Calu3 (cell line): ENCODE measurements around the gene SLAMF1. TPM values are rescaled to one million over a fixed set of nuclear protein-coding genes. Genes with fewer than 3 reads are reported as not detected.
"Not testable (repeated sequence)": the region's sequence is repeated elsewhere in the genome, so short reads cannot be mapped to it uniquely, and the experiment has no call there.

Experiments
- BruUV-seq: library from RNA; stranded (reverse); fragments of 400-500 nt; replicated peaks from 2 replicates; lab custom pipeline; 2021; lab: Mats Ljungman, UMichigan
- CTCF ChIA-PET: fragments of 300-600 bp; sonication (Branson Sonifier 250); formaldehyde crosslinking; loops from one replicate; lab custom pipeline; 2022; ENCODE audit warnings: antibody characterized with exemption; lab: Charles Lee
- DNase-seq: peaks from one replicate; pipeline ENCODE4 v3.0.0; 2022
- H3K27ac Mint-ChIP-seq: one replicate; pipeline ENCODE4 v1.8.0; 2022; ENCODE audit warnings: mixed read lengths; ENCODE audit not compliant: unreplicated experiment
- H3K27me3 Mint-ChIP-seq: one replicate; pipeline ENCODE4 v1.8.0; 2022; ENCODE audit warnings: mixed read lengths; ENCODE audit not compliant: unreplicated experiment
- H3K36me3 Mint-ChIP-seq: one replicate; pipeline ENCODE4 v1.8.0; 2022; ENCODE audit warnings: mild to moderate bottlenecking, moderate library complexity, mixed read lengths; ENCODE audit not compliant: insufficient read depth, unreplicated experiment
- H3K4me1 Mint-ChIP-seq: one replicate; pipeline ENCODE4 v1.8.0; 2022; ENCODE audit warnings: mild to moderate bottlenecking, low read depth, mixed read lengths; ENCODE audit not compliant: unreplicated experiment
- H3K4me3 Mint-ChIP-seq: one replicate; pipeline ENCODE4 v1.8.0; 2022; ENCODE audit warnings: mild to moderate bottlenecking, low read depth, moderate library complexity, mixed read lengths; ENCODE audit not compliant: unreplicated experiment
- H3K9me3 Mint-ChIP-seq: one replicate; pipeline ENCODE4 v1.8.0; 2022; ENCODE audit warnings: low read depth, mixed read lengths; ENCODE audit not compliant: unreplicated experiment
- CTCF ChIP-seq: fragments of 200-600 bp; IDR thresholded peaks from one replicate; pipeline ENCODE4 v1.8.0; 2022; ENCODE audit warnings: antibody characterized with exemption; ENCODE audit not compliant: unreplicated experiment
- intact Hi-C: fragments of 100-400 bp; cut with micrococcal nuclease; formaldehyde crosslinking; loops from one replicate; pipeline ENCODE4 v1.10.0; 2022; ENCODE audit not compliant: unreplicated experiment
- total RNA-seq: library from RNA; stranded (reverse); gene quantifications from 2 replicates; pipeline ENCODE4 v1.2.3, GENCODE V29; 2022

SLAMF1 gene
- total RNA-seq, 1 experiment from 2014 or later = not detected

- Mint-ChIP-seq H3K27me3 (peaks cover 56% of the 10 kb centered on the region), H3K4me3 (no peak overlapping the region), H3K36me3 (no peaks in the 10 kb centered on the region), H3K9me3 (no peaks in the 10 kb centered on the region), H3K4me1 (no peaks in the 10 kb centered on the region), H3K27ac (no peak overlapping the region)
- CTCF ChIA-PET = interaction anchor here (0.6 kb wide), 2 partner anchors 29 to 478 kb away, joined by 3 to 5 read pairs; no protein-coding TSS in a partner anchor
- no peak for TF ChIP-seq CTCF
- intact Hi-C loops = no loop called here
- no TSS peak for BruUV-seq
- no peak for DNase-seq
Observed at GRCh38 chr1:160560045-160560705, 86.7 kb downstream of the SLAMF1 start.

GRCh38 chr1:160559437-160559836 is 87.4 kb downstream of the SLAMF1 start:
- CTCF ChIA-PET, H3K36me3 Mint-ChIP-seq, H3K27ac Mint-ChIP-seq, intact Hi-C loops, H3K4me3 Mint-ChIP-seq, BruUV-seq, H3K9me3 Mint-ChIP-seq, H3K4me1 Mint-ChIP-seq, DNase-seq: not testable (repeated sequence)
- H3K27me3 Mint-ChIP-seq = peaks cover 56% of the 10 kb centered on the region

- Mint-ChIP-seq H3K4me1 (no peaks in the 10 kb centered on the region), H3K36me3 (no peaks in the 10 kb centered on the region), H3K27me3 (peaks cover 60% of the 10 kb centered on the region), H3K4me3 (no peak overlapping the region), H3K27ac (no peak overlapping the region), H3K9me3 (no peaks in the 10 kb centered on the region)
- no peak for TF ChIP-seq CTCF
- intact Hi-C loops = no loop called here
- CTCF ChIA-PET = no interaction called here
- DNase-seq = no peak
- no TSS peak for BruUV-seq
Observed at GRCh38 chr1:160558660-160559380, 88.0 kb downstream of the SLAMF1 start.

Other genes starting within 250 kb of the SLAMF1 start
- 2.0 and 2.3 TPM in 2 replicates for gene VANGL2, start 246.5 kb downstream of the SLAMF1 start, total RNA-seq
- gene SLAMF6, start 123.8 kb downstream of the SLAMF1 start, total RNA-seq = not detected in 2 replicates
- gene CD84, start 67.5 kb downstream of the SLAMF1 start, total RNA-seq = not detected in 2 replicates
- not detected in 2 replicates for gene CD48, start 64.8 kb upstream of the SLAMF1 start, total RNA-seq
- gene SLAMF7, start 92.2 kb upstream of the SLAMF1 start, total RNA-seq = 2.6 and 8.4 TPM in 2 replicates
- not detected in 2 replicates for gene LY9, start 149.1 kb upstream of the SLAMF1 start, total RNA-seq
- not detected in 2 replicates for gene CD244, start 215.8 kb upstream of the SLAMF1 start, total RNA-seq
- 0.54 TPM in 1 of 2 replicates, not detected in the other for gene ITLN1, start 238.1 kb upstream of the SLAMF1 start, total RNA-seq